Lower leg skin (tissue), 4 donors: ENCODE results near the gene CAMTA1. TPM values are rescaled to one million over a fixed set of nuclear protein-coding genes. Genes with fewer than 3 reads are reported as not detected.

Experiments
- DNase-seq, 2 donors: peaks; one replicate each; pipeline ENCODE4 v3.0.0-alpha.2; 2019; ENCODE audit warnings: low spot score in 2 of 2
- H3K4me3 ChIP-seq: fragments of 200-600 bp; sonication (generic); 2 replicates; pipeline ENCODE4 v1.5.1; 2017; ENCODE audit warnings: mild to moderate bottlenecking, low read depth; ENCODE audit not compliant: poor library complexity, severe bottlenecking
- POLR2A ChIP-seq, 2 donors: fragments of 450-650 bp; IDR thresholded peaks; one replicate each; pipeline ENCODE4 v1.6.1; 2016 to 2017; ENCODE audit warnings: antibody characterized with exemption in 2 of 2, mild to moderate bottlenecking in 1 of 2, moderate library complexity in 1 of 2
- WGBS, 2 donors: methylation state at CpG; one replicate each; pipeline ENCODE4 v1.1.5; 2018; 5-methylcytosine and 5-hydroxymethylcytosine counted together
- intact Hi-C: fragments of 100-400 bp; cut with DNase I; formaldehyde crosslinking; loops from one replicate; pipeline ENCODE4 v1.15.0; 2023; ENCODE audit warnings: low total_unique reads
- total RNA-seq, 4 donors: library from RNA; depleted of rRNA; stranded (reverse); fragments of >200 nt; gene quantifications; one replicate each; pipeline ENCODE4 v1.1.0, GENCODE V29; 2016
- TF ChIP-seq, protein P1 (sequence below), 3 donors: fragments of 450-650 bp; IDR thresholded peaks; one replicate each; pipeline ENCODE4 v1.5.1; 2016; ENCODE audit warnings: antibody characterized with exemption in 3 of 3, mild to moderate bottlenecking in 3 of 3, moderate library complexity in 2 of 3

CAMTA1 gene
- total RNA-seq, 4 donors from 2014 or later, result 24.4 to 52.3 (median 32.9) TPM

GRCh38 chr1:7640350-7640749 is 855.1 kb downstream of the CAMTA1 start:
- 90% methylated on average over 18 of the region's 18 CpGs for WGBS, 2 donors

GRCh38 chr1:7640920-7641585 is 855.8 kb downstream of the CAMTA1 start:
- intact Hi-C loops, result loop anchor here (10.0 kb wide), 1 partner anchor 586 kb away; no protein-coding TSS in a partner anchor
- no peak overlapping the region for H3K4me3 ChIP-seq
- WGBS, 2 donors, result 82 to 92% methylated on average over 18 of the region's 18 CpGs
- no peak for TF ChIP-seq POLR2A (IDR thresholded peaks at IDR 0.05)
- TF ChIP-seq, protein P1, sequence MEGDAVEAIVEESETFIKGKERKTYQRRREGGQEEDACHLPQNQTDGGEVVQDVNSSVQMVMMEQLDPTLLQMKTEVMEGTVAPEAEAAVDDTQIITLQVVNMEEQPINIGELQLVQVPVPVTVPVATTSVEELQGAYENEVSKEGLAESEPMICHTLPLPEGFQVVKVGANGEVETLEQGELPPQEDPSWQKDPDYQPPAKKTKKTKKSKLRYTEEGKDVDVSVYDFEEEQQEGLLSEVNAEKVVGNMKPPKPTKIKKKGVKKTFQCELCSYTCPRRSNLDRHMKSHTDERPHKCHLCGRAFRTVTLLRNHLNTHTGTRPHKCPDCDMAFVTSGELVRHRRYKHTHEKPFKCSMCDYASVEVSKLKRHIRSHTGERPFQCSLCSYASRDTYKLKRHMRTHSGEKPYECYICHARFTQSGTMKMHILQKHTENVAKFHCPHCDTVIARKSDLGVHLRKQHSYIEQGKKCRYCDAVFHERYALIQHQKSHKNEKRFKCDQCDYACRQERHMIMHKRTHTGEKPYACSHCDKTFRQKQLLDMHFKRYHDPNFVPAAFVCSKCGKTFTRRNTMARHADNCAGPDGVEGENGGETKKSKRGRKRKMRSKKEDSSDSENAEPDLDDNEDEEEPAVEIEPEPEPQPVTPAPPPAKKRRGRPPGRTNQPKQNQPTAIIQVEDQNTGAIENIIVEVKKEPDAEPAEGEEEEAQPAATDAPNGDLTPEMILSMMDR (IDR thresholded peaks at IDR 0.05), result no peak
- DNase-seq, result no peak

More at GRCh38 chr1:7640350-7640749, 855.1 kb downstream of the CAMTA1 start:
- no peak for TF ChIP-seq POLR2A (IDR thresholded peaks at IDR 0.05)
- TF ChIP-seq, protein P1 (IDR thresholded peaks at IDR 0.05), result no peak
- intact Hi-C loops, result loop anchor here (10.0 kb wide), 1 partner anchor 586 kb away; no protein-coding TSS in a partner anchor
- no peak overlapping the region for H3K4me3 ChIP-seq
- DNase-seq, result no peak

DNA sequence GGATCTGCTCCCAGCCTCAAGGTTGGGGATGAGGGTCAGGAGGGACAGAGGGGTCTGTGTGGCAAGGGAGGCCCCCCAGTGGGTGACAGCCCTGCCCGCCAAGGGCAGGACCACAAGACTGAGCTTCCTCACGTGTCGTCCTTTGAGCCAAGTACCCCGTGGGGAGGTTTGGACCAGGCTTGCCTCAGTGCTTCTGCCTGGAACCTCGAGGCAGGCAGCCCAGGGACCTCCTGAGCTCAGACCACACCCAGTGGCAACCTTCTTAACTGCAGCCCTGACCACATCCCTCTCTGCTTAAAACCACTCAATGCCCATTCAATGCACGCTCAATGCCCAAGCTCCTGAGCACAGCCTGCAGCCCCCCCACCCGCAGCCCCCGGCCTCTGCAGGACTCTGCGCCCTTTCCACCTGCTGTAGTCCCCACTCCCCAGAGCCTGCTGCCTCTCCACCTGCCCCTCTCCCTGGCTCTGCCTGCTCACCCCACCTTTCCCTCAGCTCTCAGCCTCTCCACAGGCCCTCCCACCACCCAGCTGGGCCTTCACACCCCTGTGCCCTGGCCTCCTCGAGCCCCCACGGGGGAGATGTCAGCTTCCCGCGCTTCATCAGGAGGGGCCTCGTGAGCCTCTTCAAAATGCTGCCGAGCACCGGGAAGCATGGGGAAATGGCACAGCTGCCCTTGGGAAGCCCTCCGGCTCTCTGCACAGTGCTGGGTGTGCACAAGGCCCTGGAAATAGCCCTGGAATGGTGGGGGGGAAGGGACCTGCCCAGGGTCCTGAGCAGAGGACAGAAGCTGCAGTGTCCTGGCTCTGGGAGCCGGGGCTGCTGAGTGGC is 856.5 kb downstream of the CAMTA1 start:
- WGBS, 2 donors, result 66 to 72% methylated on average over 15 to 17 of the region's 18 CpGs
- no peak overlapping the region for H3K4me3 ChIP-seq
- DNase-seq, result no peak
- intact Hi-C loops, result loop anchor here (10.0 kb wide), 1 partner anchor 587 kb away; no protein-coding TSS in a partner anchor
- TF ChIP-seq, protein P1 (IDR thresholded peaks at IDR 0.05), result no peak
- no peak for TF ChIP-seq POLR2A (IDR thresholded peaks at IDR 0.05)

- no peak for DNase-seq
- 91 to 100% methylated on average over 6 to 8 of the region's 9 CpGs for WGBS, 2 donors
- TF ChIP-seq, protein P1 (IDR thresholded peaks at IDR 0.05), result no peak
- no peak for TF ChIP-seq POLR2A (IDR thresholded peaks at IDR 0.05)
- no peak overlapping the region for H3K4me3 ChIP-seq
- intact Hi-C loops, result loop anchor here (10.0 kb wide), 1 partner anchor 588 kb away; no protein-coding TSS in a partner anchor
These were observed 857.1 kb downstream of the CAMTA1 start for GRCh38 chr1:7642418-7642704.

- WGBS, 2 donors, result 64 to 68% methylated on average over 3 of the region's 3 CpGs
- DNase-seq, result no peak
- H3K4me3 ChIP-seq, result no peak overlapping the region
- intact Hi-C loops, result loop anchor here (10.0 kb wide), 1 partner anchor 588 kb away; no protein-coding TSS in a partner anchor
- no peak for TF ChIP-seq POLR2A (IDR thresholded peaks at IDR 0.05)
- TF ChIP-seq, protein P1 (IDR thresholded peaks at IDR 0.05), result no peak
These were observed 857.7 kb downstream of the CAMTA1 start for GRCh38 chr1:7642781-7643529.
